Stimulated activated CD4-positive, alpha-beta T cell treated with anti-CD3 and anti-CD28 coated beads, Interleukin-2, amount 100 ng/mL, for 4 hours (primary cell): ENCODE results near the gene MSS51.

Experiments used
- DNase-seq: peaks from one replicate; pipeline ENCODE4 v3.0.0-alpha.2; 2020; ENCODE audit warnings: low read depth

Gene MSS51

GRCh38 chr10:73433538-73433867 is at the start of gene MSS51:
Gene MSS51, minus strand, starts transcription at chr10:73433561. Its CDS starts 5,277 bp downstream, at chr10:73428284.
- DNase-seq, result no peak

- no peak for DNase-seq
Measured at GRCh38 chr10:73480158-73480557, 46.8 kb upstream of the MSS51 start.

DNA sequence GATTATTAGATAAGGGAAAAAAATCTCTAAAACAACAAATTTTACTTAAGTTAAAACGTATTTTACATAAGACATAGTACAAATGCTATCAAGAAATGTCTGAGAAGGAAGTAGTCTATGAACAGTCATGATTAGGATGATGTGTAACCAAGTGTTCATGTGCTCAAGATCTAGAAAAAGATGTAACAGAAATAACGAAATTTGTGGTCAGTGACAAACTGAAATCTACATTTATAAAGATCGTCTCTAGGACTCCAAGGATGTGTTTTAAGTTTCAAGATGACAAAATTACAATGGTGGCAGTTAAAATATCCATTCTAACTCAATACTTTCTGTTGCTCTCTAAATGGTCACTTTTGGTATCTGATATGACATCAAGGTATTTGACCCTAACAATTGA is 45.3 kb upstream of the MSS51 start:
- no peak for DNase-seq

GRCh38 chr10:73471226-73471625 is 37.9 kb upstream of the MSS51 start:
- DNase-seq, result no peak

- no peak for DNase-seq
Measured at GRCh38 chr10:73469579-73469978, 36.2 kb upstream of the MSS51 start.

GRCh38 chr10:73467206-73467605 is 33.8 kb upstream of the MSS51 start:
- no peak for DNase-seq

DNA sequence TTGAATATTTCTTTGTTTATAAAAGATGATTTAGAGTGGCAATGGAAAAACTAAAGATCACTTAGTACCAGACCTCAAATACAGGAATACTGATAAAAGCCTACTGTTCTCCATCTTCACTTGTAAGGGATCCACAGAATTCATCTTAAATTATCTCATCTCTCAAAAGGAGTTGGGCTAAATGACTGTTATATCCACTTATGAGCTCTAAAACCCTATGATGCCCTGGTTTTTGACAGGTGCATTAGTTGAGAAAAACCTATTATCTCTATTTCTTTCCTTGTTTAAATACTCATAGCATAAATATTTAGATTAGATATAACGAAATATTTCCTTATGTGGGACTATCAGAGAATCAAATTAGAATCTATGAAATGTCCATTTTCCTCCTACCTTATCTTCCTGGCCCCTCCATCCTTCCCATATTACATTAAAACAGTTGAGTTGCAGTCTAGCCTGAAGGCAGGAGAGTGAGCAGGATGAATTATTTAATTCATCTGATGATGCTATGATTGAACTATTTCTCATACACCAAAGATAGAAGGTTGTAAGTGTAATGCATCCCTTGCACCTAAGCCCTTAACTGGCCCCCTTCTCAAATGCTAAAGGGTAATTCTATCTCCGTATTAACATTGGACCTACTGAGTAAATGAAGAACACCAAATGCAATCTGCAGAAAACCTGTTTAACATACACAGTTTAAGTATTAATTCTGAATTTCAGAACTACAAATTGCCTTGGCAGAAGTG is 32.8 kb upstream of the MSS51 start:
- no peak for DNase-seq

DNA sequence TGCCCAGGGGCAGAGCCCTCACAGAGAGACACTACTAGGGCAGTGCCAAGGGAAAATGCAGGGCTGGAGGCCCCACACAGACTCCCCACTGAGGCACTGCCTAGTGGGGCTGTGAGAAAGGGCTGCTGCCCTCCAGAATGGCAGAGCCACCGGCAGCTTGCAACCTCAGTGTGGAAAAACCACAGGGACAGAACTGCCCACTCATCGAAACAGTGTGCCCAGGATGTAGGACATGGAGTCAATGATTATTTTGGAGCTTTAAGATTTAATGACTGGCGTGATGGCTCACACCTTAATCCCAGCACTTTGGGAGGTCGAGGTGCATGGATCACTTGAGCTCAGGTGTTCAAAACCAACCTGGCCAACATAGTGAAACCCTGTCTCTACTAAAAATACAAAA is 27.5 kb upstream of the MSS51 start:
- no peak for DNase-seq

DNA sequence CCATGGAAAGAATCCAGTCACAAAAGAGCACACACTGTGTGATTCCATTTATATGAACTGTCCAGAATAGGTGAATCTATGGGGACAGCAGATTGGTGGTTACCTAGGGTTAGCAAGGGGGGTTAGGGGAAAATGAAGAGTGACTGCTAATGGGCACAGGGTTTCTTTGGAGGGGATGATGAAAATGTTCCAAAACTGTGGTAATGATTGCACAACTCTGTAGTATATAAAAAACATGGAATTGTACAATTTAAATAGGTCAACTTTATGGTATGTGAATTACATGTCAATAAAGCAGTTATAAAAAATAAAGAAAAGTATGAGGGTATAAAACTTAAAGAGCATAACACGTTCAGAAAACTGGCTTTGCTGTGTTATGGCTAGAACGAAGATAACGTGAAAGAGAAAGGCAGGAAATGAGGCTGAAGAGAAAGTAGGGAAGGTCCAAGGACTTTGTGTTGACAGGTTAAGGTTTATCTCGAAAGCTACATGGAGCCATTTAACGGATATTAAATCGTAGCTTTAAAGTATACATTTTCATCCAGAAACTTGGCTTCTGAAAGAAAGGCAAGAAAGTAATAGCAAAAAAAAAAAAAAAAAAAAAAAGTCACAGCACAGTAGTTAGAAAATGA is 26.4 kb upstream of the MSS51 start:
- DNase-seq, result no peak

DNA sequence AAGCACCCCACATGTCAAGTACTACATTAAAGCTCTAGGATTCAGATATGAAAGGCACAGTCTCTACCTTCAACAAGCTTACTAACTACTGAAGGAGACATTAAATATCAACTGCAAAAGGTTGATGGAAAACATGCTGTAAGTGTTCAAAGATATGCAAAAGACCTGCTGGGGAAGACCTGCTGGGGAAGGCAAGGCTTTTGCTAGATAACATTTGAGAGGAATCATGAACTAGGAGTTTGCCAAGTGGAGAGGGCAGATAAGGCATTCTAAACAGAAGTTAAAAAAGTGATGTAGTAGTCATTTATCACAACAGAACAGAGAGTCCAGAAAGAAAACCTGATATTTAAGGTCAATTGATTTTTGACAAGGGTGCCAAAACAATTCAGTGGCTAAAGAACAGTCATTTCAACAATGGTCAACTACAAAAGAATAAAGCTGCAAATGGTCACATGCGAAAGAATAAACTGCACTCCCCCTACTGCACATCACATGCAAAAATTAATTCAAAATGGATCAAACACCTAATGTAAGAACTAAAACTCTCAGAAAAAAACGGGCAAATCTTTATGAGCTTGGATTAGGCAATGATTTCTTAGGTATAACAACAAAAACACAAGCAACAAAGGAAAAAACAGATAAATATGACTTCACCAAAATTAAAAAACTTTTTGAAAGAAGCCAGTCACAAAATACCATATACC is 23.0 kb upstream of the MSS51 start:
- no peak for DNase-seq

DNA sequence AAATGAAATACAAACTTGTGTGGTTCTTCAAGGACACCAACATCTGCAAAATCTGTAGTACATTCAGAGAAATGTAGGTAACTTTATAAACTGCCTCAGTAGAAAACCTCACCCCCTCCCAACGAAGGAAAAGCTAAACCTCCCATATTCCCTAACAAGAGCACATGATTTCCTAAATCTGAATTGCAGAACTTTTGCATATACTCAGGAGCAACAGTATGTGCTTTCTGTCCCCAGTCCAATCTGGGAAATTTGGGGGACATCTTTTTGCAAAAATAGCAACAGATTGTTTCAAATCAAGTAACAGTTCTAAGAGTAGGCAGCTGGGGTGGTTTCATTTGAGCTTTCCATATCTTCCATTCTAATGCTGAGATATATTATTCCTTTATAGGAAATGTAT is 15.8 kb upstream of the MSS51 start:
- no peak for DNase-seq

GRCh38 chr10:73448384-73448783 is 15.0 kb upstream of the MSS51 start:
- DNase-seq, result no peak

GRCh38 chr10:73446926-73447325 is 13.6 kb upstream of the MSS51 start:
- no peak for DNase-seq

DNA sequence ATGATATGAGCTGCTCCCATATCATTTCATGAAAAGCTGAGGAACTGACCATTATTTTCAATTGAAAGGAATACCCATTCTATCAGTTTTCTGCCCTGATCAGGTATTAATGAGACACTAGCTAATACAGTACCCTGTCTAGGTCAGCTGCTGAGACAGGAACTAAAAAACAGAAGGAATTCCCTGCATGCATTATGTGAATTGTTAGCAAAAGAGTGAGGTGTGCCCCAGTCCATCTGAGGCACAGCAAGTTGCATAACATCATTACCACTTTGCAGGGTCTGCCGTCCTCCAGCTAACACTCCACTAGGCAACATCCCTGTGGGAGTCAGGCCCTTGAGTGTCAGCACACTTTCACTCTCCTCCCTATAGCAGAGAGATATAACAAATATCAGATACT is 11.1 kb upstream of the MSS51 start:
- DNase-seq, result no peak

GRCh38 chr10:73439605-73440312 is 6.4 kb upstream of the MSS51 start:
- DNase-seq, result no peak

- no peak for DNase-seq
Measured at GRCh38 chr10:73439055-73439454, 5.7 kb upstream of the MSS51 start.

DNA sequence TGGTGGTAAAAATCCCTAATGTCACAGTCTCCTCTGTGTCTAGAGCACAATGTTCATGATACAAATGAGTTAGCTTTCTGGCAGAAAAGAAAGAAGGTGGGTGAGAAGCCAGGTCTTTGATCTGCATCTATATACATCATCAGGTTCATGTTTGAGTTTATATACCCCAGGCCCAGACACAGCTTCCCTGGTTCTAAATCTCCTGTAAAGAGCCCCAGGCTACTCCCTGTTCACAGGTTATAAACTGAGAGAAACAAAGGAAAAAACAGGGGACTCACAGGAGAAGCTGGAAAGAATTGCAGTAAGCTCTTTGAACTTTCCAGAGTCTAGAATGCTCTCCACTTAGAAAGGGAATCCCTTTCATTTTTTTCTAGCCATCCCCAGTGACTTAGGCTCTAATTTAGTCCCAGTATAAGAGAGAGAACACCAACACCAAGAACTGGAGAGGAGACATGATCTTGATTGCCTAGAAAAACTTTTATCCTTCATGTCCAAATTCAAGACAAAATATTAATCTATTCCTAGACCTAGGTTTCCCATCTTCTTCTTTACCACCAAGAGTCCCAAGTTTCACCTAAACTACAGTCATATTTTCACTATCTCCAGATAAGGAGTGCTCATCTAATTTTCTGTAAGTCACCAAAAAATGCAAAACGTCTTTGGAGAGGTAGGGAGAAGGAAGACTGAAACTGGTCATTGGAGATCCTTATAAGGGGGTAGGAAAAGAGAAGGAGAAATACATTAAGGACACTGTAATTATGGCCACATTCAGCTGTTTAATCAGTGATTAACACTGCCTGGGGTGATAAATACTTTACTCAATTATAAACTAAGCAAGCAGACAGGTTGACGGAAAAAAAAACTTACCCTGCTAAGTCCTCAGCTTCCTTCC is 469 bp downstream of the MSS51 start:
- DNase-seq, result no peak

GRCh38 chr10:73426318-73426717 is 7.0 kb downstream of the MSS51 start:
- no peak for DNase-seq

- no peak for DNase-seq
Measured at GRCh38 chr10:73424478-73424877, 8.9 kb downstream of the MSS51 start.

DNA sequence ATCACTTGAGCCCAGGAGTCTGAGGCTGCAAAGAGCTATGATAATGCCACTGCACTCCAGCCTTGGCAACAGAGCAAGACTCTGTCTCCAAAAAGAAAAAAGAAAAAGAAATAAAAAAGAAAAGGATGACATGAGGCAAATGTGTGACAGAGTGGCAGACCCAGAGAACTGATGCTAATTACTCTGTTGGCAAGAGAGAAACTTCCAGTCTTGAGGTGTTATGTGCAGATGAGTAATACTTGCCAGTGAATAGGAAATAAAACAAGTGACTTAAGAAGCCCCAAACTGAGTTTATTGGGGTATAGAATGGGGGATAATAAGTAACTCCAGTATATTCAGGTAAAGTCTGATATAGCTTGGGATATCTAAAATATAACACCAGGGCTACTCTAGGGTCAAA is 10.1 kb downstream of the MSS51 start:
- DNase-seq, result no peak

- no peak for DNase-seq
Measured at GRCh38 chr10:73416571-73416970, 16.8 kb downstream of the MSS51 start.
